Measurements from ENCODE around the gene CHI3L1. TPM values are rescaled to one million over a fixed set of nuclear protein-coding genes. Genes with fewer than 3 reads are reported as not detected.

Gene CHI3L1
- total RNA-seq, 1 experiment from 2014 or later: not detected

DNA sequence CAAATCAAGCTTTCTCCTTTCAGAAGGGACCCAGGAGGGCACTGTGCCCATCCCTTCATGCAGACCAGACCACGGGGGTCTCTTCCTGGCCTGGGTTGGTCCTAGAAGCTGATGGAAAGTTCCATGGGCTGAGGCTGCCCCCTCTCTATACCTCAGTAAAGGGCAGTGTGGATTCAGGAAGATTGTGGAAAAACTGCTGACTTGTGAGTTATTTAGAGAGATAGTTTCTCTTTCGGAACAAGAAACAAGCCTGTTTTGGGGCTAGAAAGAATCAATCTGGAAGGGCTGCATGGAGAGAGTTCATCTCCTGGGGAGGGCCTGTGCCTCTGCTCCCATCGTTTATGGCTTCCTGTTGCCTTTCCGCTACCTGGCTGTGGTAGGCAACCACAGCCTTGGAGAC is 42.2 kb upstream of the CHI3L1 start:
- Histone ChIP-seq H3K27ac (ENCODE audit: low read depth, low read length, poor library complexity, severe bottlenecking) (no peak overlapping the region), H3K4me3 (ENCODE audit: low read depth, low read length, poor library complexity, severe bottlenecking) (no peak overlapping the region), H3K36me3 (ENCODE audit: insufficient read depth, low read length, poor library complexity, severe bottlenecking) (no peaks in the 10 kb centered on the region), H3K27me3 (replicated peaks; ENCODE audit: insufficient read depth, low read depth, low read length, poor library complexity) (peaks cover 37% of the 10 kb centered on the region), H3K9me3 (ENCODE audit: low read depth, low read length, poor library complexity, severe bottlenecking) (no peaks in the 10 kb centered on the region), H3K4me1 (ENCODE audit: insufficient read depth, low read length, poor library complexity, severe bottlenecking) (no peaks in the 10 kb centered on the region)
- intact Hi-C loops (cut with micrococcal nuclease; ENCODE audit: unreplicated experiment): no loop called here
- no peak for TF ChIP-seq EZH2 (IDR thresholded peaks at IDR 0.05; ENCODE audit: borderline replicate concordance, low read depth, low read length, poor library complexity, severe bottlenecking)
- TF ChIP-seq, protein P1, sequence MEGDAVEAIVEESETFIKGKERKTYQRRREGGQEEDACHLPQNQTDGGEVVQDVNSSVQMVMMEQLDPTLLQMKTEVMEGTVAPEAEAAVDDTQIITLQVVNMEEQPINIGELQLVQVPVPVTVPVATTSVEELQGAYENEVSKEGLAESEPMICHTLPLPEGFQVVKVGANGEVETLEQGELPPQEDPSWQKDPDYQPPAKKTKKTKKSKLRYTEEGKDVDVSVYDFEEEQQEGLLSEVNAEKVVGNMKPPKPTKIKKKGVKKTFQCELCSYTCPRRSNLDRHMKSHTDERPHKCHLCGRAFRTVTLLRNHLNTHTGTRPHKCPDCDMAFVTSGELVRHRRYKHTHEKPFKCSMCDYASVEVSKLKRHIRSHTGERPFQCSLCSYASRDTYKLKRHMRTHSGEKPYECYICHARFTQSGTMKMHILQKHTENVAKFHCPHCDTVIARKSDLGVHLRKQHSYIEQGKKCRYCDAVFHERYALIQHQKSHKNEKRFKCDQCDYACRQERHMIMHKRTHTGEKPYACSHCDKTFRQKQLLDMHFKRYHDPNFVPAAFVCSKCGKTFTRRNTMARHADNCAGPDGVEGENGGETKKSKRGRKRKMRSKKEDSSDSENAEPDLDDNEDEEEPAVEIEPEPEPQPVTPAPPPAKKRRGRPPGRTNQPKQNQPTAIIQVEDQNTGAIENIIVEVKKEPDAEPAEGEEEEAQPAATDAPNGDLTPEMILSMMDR (conservative IDR thresholded peaks at IDR 0.05; ENCODE audit: low read depth, low read length): no peak
- POLR2A ChIA-PET (ENCODE audit: low non-redundant PET): no interaction called here
- no TSS peak for BruUV-seq (replicated peaks)
- no peak for DNase-seq (ENCODE audit: low spot score)
- CTCF ChIA-PET: no interaction called here

DNA sequence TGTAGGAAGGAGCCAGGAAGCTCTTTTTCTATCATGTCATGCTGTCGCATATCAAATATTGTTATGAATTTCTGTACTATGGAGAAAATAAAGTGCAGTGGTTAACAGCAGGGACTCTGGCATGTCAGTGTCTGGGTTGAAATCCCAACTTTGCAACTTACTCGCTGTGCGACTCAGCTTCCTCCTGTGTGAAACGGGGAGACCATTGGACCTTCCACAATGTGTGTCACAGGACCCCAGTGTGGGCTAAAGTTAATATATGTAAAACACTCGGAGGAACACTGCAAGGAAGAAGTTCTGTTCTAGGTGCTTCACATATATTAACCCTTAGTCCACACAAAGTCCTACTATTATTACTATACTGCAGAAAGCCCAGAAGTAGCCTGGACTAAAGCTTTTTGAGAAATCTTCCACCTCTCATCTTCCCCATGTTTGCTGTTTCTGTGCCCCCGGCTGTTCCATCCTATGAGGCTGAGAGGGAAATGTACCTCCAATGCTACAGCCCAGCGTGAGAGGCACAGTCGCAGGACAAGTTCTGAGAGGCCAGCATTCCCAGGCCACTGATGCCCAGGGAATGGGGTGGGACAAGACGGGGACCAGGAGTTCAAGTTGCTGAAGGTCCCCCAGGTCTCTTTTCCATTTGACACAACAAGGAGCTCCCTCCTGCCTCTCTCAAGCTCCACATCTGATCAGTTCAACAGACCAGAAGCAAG is 41.0 kb upstream of the CHI3L1 start:
- ChIA-PET POLR2A (ENCODE audit: low non-redundant PET) (interaction anchor here (0.5 kb wide), 2 partner anchors 90 to 360 kb away, joined by 13 to 21 read pairs; no protein-coding TSS in a partner anchor), CTCF (no interaction called here)
- no peak for TF ChIP-seq EZH2 (IDR thresholded peaks at IDR 0.05; ENCODE audit: borderline replicate concordance, low read depth, low read length, poor library complexity, severe bottlenecking)
- TF ChIP-seq, protein P1 (conservative IDR thresholded peaks at IDR 0.05; ENCODE audit: low read depth, low read length): no peak
- H3K36me3 ChIP-seq (ENCODE audit: insufficient read depth, low read length, poor library complexity, severe bottlenecking): no peaks in the 10 kb centered on the region
- H3K27me3 ChIP-seq (replicated peaks; ENCODE audit: insufficient read depth, low read depth, low read length, poor library complexity): peaks cover 29% of the 10 kb centered on the region
- intact Hi-C loops (cut with micrococcal nuclease; ENCODE audit: unreplicated experiment): no loop called here
- BruUV-seq (replicated peaks): no TSS peak
- H3K9me3 ChIP-seq (ENCODE audit: low read depth, low read length, poor library complexity, severe bottlenecking): no peaks in the 10 kb centered on the region
- H3K4me3 ChIP-seq (ENCODE audit: low read depth, low read length, poor library complexity, severe bottlenecking): no peak overlapping the region
- H3K4me1 ChIP-seq (ENCODE audit: insufficient read depth, low read length, poor library complexity, severe bottlenecking): no peaks in the 10 kb centered on the region
- no peak for DNase-seq (ENCODE audit: low spot score)
- no peak overlapping the region for H3K27ac ChIP-seq (ENCODE audit: low read depth, low read length, poor library complexity, severe bottlenecking)

DNA sequence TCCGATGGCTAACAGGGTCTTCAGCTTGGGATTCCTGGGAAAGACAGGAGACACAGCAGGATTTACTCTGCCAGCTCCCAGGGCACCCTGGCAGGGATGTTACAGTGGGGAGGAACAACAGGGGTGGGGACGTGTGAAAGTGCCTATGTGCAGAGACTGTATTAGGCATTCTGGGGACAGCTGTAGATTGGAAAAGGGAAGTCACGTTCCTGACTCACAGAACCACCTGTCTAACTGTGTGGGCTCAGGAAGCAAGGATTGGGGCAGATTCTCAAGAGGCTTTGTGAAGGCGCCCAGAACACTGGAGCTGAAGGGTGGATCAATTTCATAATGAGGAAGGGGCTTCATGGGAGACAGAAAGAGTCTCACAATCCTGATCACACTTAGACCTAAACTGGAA is 38.6 kb upstream of the CHI3L1 start:
- ChIA-PET CTCF (no interaction called here), POLR2A (ENCODE audit: low non-redundant PET) (no interaction called here)
- intact Hi-C loops (cut with micrococcal nuclease; ENCODE audit: unreplicated experiment): no loop called here
- BruUV-seq (replicated peaks): no TSS peak
- no peak overlapping the region for H3K27ac ChIP-seq (ENCODE audit: low read depth, low read length, poor library complexity, severe bottlenecking)
- peaks cover 7% of the 10 kb centered on the region for H3K27me3 ChIP-seq (replicated peaks; ENCODE audit: insufficient read depth, low read depth, low read length, poor library complexity)
- TF ChIP-seq, protein P1 (conservative IDR thresholded peaks at IDR 0.05; ENCODE audit: low read depth, low read length): no peak
- TF ChIP-seq EZH2 (IDR thresholded peaks at IDR 0.05; ENCODE audit: borderline replicate concordance, low read depth, low read length, poor library complexity, severe bottlenecking): no peak
- no peaks in the 10 kb centered on the region for H3K4me1 ChIP-seq (ENCODE audit: insufficient read depth, low read length, poor library complexity, severe bottlenecking)
- H3K9me3 ChIP-seq (ENCODE audit: low read depth, low read length, poor library complexity, severe bottlenecking): no peaks in the 10 kb centered on the region
- H3K4me3 ChIP-seq (ENCODE audit: low read depth, low read length, poor library complexity, severe bottlenecking): no peak overlapping the region
- H3K36me3 ChIP-seq (ENCODE audit: insufficient read depth, low read length, poor library complexity, severe bottlenecking): no peaks in the 10 kb centered on the region
- DNase-seq (ENCODE audit: low spot score): no peak
